Endothelial cell of umbilical vein (primary cell): Measurements from ENCODE around the gene STON2. TPM values are rescaled to one million over a fixed set of nuclear protein-coding genes. Genes with fewer than 3 reads are reported as not detected.
"Not testable (repeated sequence)": the region's sequence is repeated elsewhere in the genome, so short reads cannot be mapped to it uniquely, and the experiment has no call there.

Source experiments
- BruUV-seq: library from RNA; stranded (reverse); fragments of 400-500 nt; replicated peaks from 2 replicates; lab custom pipeline; 2021; lab: Mats Ljungman, UMichigan
- CTCF ChIA-PET: fragments of 300-600, 350-600 bp; sonication (Branson Sonifier 250); formaldehyde crosslinking; loops from one replicate; lab custom pipeline; 2021; ENCODE audit warnings: antibody characterized with exemption, inconsistent platforms; lab: Charles Lee
- POLR2A ChIA-PET: fragments of 300-600, 350-600 bp; sonication (Branson Sonifier 250); formaldehyde crosslinking; loops from one replicate; lab custom pipeline; 2021; ENCODE audit warnings: antibody characterized with exemption, inconsistent platforms; lab: Charles Lee
- DNase-seq: peaks from one replicate; pipeline ENCODE4 v3.0.0-alpha.2; 2011; ENCODE audit warnings: low read depth, low spot score
- FAIRE-seq: peaks from 2 replicates; lab custom pipeline; 2011; peaks lifted over from hg19 to GRCh38; lab: Jason Lieb, UNC
- H2AFZ ChIP-seq: 2 replicates; pipeline ENCODE4 v1.6.0; 2012; ENCODE audit warnings: low read depth, low read length, control low read depth, inconsistent platforms
- H3K27ac ChIP-seq: 2 replicates; pipeline ENCODE4 v1.5.1; 2011; ENCODE audit warnings: low read depth, mild to moderate bottlenecking, control low read depth, low read length, moderate library complexity; ENCODE audit not compliant: insufficient read depth
- H3K27me3 ChIP-seq, 2 experiments: 2 replicates each; pipeline versions ENCODE4 v1.6.0 to v1.6.1; 2011; ENCODE audit warnings: low read length in 2 of 2, mixed read lengths in 1 of 2; ENCODE audit not compliant: control insufficient read depth in 2 of 2, insufficient read depth in 2 of 2
- H3K36me3 ChIP-seq, 2 experiments: 2 replicates in 1 of 2; 3 replicates in 1 of 2; pipeline ENCODE4 v1.5.1; 2011; ENCODE audit warnings: low read length in 2 of 2, mild to moderate bottlenecking in 1 of 2, moderate library complexity in 1 of 2; ENCODE audit not compliant: control insufficient read depth in 2 of 2, insufficient read depth in 2 of 2; ENCODE audit errors: extremely low read depth in 1 of 2
- H3K4me1 ChIP-seq: 3 replicates; pipeline ENCODE4 v1.5.1; 2011; ENCODE audit warnings: mild to moderate bottlenecking, low read length; ENCODE audit not compliant: control insufficient read depth, insufficient read depth; ENCODE audit errors: extremely low read depth
- H3K4me2 ChIP-seq: 2 replicates; pipeline ENCODE4 v1.6.1; 2011; ENCODE audit warnings: low read length, control low read depth, mixed read lengths; ENCODE audit not compliant: insufficient read depth
- H3K4me3 ChIP-seq, 3 experiments: fragments of 200-600 bp in 1 of 3; sonication (generic), shearing (Covaris generic) in 1 of 3; replicated peaks in 1 of 3; 2 replicates each; pipeline ENCODE4 v1.5.1; 2011 to 2016; ENCODE audit warnings: control low read depth in 3 of 3, low read length in 3 of 3, mild to moderate bottlenecking in 2 of 3, inconsistent platforms in 1 of 3, low read depth in 1 of 3, moderate library complexity in 1 of 3; ENCODE audit not compliant: insufficient read depth in 1 of 3
- H3K79me2 ChIP-seq: 2 replicates; pipeline ENCODE4 v1.6.0; 2012; ENCODE audit warnings: low read length, inconsistent platforms; ENCODE audit not compliant: control insufficient read depth, insufficient read depth
- H3K9ac ChIP-seq: replicated peaks from 2 replicates; pipeline ENCODE3; 2011; ENCODE audit warnings: low read length, control low read depth; ENCODE audit not compliant: insufficient read depth; ENCODE audit errors: extremely low read depth
- H3K9me1 ChIP-seq: replicated peaks from 3 replicates; pipeline ENCODE4 v1.6.0; 2011; ENCODE audit warnings: mild to moderate bottlenecking, low read length; ENCODE audit not compliant: control insufficient read depth, insufficient read depth; ENCODE audit errors: extremely low read depth
- H3K9me3 ChIP-seq: replicated peaks from 2 replicates; pipeline ENCODE4 v1.5.1; 2012; ENCODE audit warnings: low read length, inconsistent platforms; ENCODE audit not compliant: control insufficient read depth, insufficient read depth
- H4K20me1 ChIP-seq: replicated peaks from 2 replicates; pipeline ENCODE3; 2011; ENCODE audit warnings: mild to moderate bottlenecking, low read length; ENCODE audit not compliant: control insufficient read depth, insufficient read depth; ENCODE audit errors: extremely low read depth
- GATA2 ChIP-seq: IDR thresholded peaks from 2 replicates; pipeline ENCODE4 v1.7.0; 2011; ENCODE audit warnings: low read depth, mild to moderate bottlenecking, moderate library complexity, mixed read lengths, low read length; ENCODE audit not compliant: insufficient read length, insufficient read depth
- POLR2A ChIP-seq: IDR thresholded peaks from 2 replicates; pipeline ENCODE4 v1.6.1; 2012; ENCODE audit warnings: low read depth, mild to moderate bottlenecking, control low read depth, low read length
- POLR2AphosphoS5 ChIP-seq: IDR thresholded peaks from 2 replicates; pipeline ENCODE4 v1.6.1; 2012; ENCODE audit warnings: low read depth, mild to moderate bottlenecking, control low read depth, low read length, moderate library complexity; ENCODE audit not compliant: insufficient read depth
- dilution Hi-C: fragments of 300-500 bp; cut with MboI; formaldehyde crosslinking; loops from one replicate; pipeline ENCODE4 v1.15.0; 2019; ENCODE audit warnings: low sequenced_read_pairs; ENCODE audit not compliant: extremely low pct_ligation_motif_present
- intact Hi-C: fragments of 100-400 bp; cut with micrococcal nuclease; formaldehyde crosslinking; loops from one replicate; pipeline ENCODE4 v1.10.0; 2022
- polyA plus RNA-seq, 4 experiments: library from polyadenylated mRNA; depleted of rRNA in 3 of 4; stranded (reverse) in 3 of 4; unstranded in 1 of 4; fragments of >200 nt; gene quantifications; 2 replicates each; pipeline versions ENCODE4 v1.2.1 to v1.2.3, GENCODE V29; 2011 to 2012; ENCODE audit warnings: missing spikeins in 1 of 4
- total RNA-seq: library from RNA; stranded (reverse); gene quantifications from 2 replicates; pipeline ENCODE4 v1.2.3, GENCODE V29; 2021
- TF ChIP-seq, protein P1 (sequence below), 2 donors: IDR thresholded peaks; 1 replicate in 1 of 2; 2 replicates in 1 of 2; pipeline ENCODE4 v1.5.1; 2011; ENCODE audit warnings: low read length in 2 of 2, mild to moderate bottlenecking in 2 of 2, moderate library complexity in 2 of 2, control low read depth in 1 of 2, inconsistent platforms in 1 of 2, low read depth in 1 of 2; ENCODE audit not compliant: insufficient read depth in 1 of 2; ENCODE audit errors: extremely low read depth in 1 of 2

Gene STON2
- total and polyA plus RNA-seq, 2 donors (not counting 3 experiments of a cell fraction or from before 2014, with no cell fraction given), result not detected

DNA sequence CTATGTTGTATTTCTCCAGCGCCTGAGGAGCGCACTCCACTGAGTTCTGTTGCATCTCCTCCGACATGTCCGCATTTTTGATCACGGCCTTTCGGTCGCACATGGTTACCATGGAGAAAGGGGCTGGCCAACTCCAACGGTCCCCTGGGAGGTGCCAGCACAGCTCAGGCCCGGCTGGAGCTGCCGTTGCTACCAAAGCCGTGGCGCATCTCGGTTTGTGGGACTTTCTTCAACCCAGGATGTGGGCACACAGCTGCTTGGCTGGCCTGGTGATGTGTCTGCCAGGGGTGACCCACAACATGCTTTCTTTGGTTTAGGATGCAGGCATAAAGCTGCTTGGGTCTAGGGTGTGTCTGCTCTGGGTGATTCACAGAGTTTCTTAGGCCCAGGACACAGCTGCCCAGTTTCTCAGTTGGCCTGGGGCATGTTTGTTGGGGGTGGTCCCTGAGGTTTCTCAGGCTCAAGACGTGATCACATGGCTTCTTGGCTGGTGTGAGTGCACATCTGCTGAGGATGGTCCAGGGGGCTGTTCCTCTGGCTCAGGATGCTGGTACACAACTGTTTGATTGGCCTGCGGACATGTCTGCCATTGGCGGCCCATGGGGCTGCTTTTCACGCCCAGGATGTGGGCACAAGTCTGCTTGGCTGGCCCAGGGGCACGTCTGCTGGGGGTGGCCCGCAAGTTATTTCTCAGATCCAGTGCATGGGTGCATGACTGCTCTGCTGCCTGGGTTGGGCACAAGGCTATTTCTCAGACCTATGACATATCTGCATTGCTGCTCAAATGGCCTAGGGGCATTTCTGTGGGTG lies 153.5 kb downstream of the STON2 start:
- Histone ChIP-seq H3K4me3 (no peak overlapping the region), H3K27ac (no peak overlapping the region), H3K79me2 (no peaks in the 10 kb centered on the region), H2AFZ (no peak overlapping the region), H3K27me3 (no peaks in the 10 kb centered on the region), H4K20me1 (no peaks in the 10 kb centered on the region), H3K9me3 (no peaks in the 10 kb centered on the region), H3K9ac (no peak overlapping the region), H3K4me2 (no peak overlapping the region), H3K36me3 (no peaks in the 10 kb centered on the region), H3K9me1 (no peaks in the 10 kb centered on the region), H3K4me1 (no peaks in the 10 kb centered on the region)
- ChIA-PET POLR2A (no interaction called here), CTCF (no interaction called here)
- FAIRE-seq (no peak), DNase-seq (no peak)
- dilution Hi-C loops, result no loop called here
- intact Hi-C loops, result no loop called here
- no TSS peak for BruUV-seq
- TF ChIP-seq, protein P1, sequence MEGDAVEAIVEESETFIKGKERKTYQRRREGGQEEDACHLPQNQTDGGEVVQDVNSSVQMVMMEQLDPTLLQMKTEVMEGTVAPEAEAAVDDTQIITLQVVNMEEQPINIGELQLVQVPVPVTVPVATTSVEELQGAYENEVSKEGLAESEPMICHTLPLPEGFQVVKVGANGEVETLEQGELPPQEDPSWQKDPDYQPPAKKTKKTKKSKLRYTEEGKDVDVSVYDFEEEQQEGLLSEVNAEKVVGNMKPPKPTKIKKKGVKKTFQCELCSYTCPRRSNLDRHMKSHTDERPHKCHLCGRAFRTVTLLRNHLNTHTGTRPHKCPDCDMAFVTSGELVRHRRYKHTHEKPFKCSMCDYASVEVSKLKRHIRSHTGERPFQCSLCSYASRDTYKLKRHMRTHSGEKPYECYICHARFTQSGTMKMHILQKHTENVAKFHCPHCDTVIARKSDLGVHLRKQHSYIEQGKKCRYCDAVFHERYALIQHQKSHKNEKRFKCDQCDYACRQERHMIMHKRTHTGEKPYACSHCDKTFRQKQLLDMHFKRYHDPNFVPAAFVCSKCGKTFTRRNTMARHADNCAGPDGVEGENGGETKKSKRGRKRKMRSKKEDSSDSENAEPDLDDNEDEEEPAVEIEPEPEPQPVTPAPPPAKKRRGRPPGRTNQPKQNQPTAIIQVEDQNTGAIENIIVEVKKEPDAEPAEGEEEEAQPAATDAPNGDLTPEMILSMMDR (IDR thresholded peaks at IDR 0.05; ENCODE audit: extremely low read depth in 1 of 2, insufficient read depth in 1 of 2, low read depth in 1 of 2, low read length in 2 of 2), result no peak
- TF ChIP-seq POLR2A (no peak), POLR2AphosphoS5 (no peak)

- BruUV-seq, result no TSS peak
- H3K4me3 ChIP-seq, result no peak overlapping the region
- no peak overlapping the region for H3K27ac ChIP-seq
- intact Hi-C loops (no loop called here), dilution Hi-C loops (no loop called here)
- H4K20me1 ChIP-seq, result no peaks in the 10 kb centered on the region
- H3K27me3 ChIP-seq, result no peaks in the 10 kb centered on the region
- H3K4me2 ChIP-seq, result no peak overlapping the region
- no peak overlapping the region for H2AFZ ChIP-seq
- CTCF ChIA-PET, result no interaction called here
- DNase-seq (no peak), FAIRE-seq (no peak)
- TF ChIP-seq POLR2A (no peak), GATA2 (no peak)
- H3K79me2 ChIP-seq, result no peaks in the 10 kb centered on the region
- H3K9ac ChIP-seq, result no peak overlapping the region
- H3K9me1 ChIP-seq, result no peaks in the 10 kb centered on the region
- H3K36me3 ChIP-seq, result no peaks in the 10 kb centered on the region
- POLR2A ChIA-PET, result no interaction called here
- no peaks in the 10 kb centered on the region for H3K9me3 ChIP-seq
- H3K4me1 ChIP-seq, result no peaks in the 10 kb centered on the region
Measured at GRCh38 chr14:81245771-81246170, 154.4 kb downstream of the STON2 start.

GRCh38 chr14:81244431-81244830 lies 155.7 kb downstream of the STON2 start:
- FAIRE-seq, CTCF ChIA-PET, dilution Hi-C loops, H3K4me3 ChIP-seq, H3K27me3 ChIP-seq, H3K79me2 ChIP-seq, intact Hi-C loops, H3K27ac ChIP-seq, POLR2A ChIA-PET, H3K36me3 ChIP-seq, BruUV-seq, H3K4me1 ChIP-seq, H3K9me1 ChIP-seq, H3K9ac ChIP-seq, H3K9me3 ChIP-seq, H3K4me2 ChIP-seq, H2AFZ ChIP-seq, DNase-seq, H4K20me1 ChIP-seq: not testable (repeated sequence)
